NCI-H1417 treated with DMSO at 0.1 percent for 48 hours (cell line): ENCODE results near the gene SPP2.

Source experiments
- DNase-seq: peaks from one replicate; lab custom pipeline; 2025; lab: John Stamatoyannopoulos, UW

SPP2 gene

GRCh38 chr2:234092344-234092743 lies 41.8 kb downstream of the SPP2 start:
- DNase-seq: no peak

GRCh38 chr2:234095301-234095700 lies 44.8 kb downstream of the SPP2 start:
- DNase-seq: peak; percentile 61

- no peak for DNase-seq
Measured at GRCh38 chr2:234096164-234096563, 45.7 kb downstream of the SPP2 start.

GRCh38 chr2:234098681-234099080 lies 48.2 kb downstream of the SPP2 start:
- no peak for DNase-seq

- no peak for DNase-seq
Measured at GRCh38 chr2:234099266-234099665, 48.8 kb downstream of the SPP2 start.

GRCh38 chr2:234100686-234101085 lies 50.2 kb downstream of the SPP2 start:
- no peak for DNase-seq

- DNase-seq: no peak
Measured at GRCh38 chr2:234102112-234102511, 51.6 kb downstream of the SPP2 start.

- no peak for DNase-seq
Measured at GRCh38 chr2:234107861-234108260, 57.4 kb downstream of the SPP2 start.

- no peak for DNase-seq
Measured at GRCh38 chr2:234109321-234109720, 58.8 kb downstream of the SPP2 start.

- DNase-seq: no peak
Measured at GRCh38 chr2:234110219-234110618, 59.7 kb downstream of the SPP2 start.

- DNase-seq: no peak
Measured at GRCh38 chr2:234111523-234111922, 61.0 kb downstream of the SPP2 start.

- no peak for DNase-seq
Measured at GRCh38 chr2:234116010-234116409, 65.5 kb downstream of the SPP2 start.

- no peak for DNase-seq
Measured at GRCh38 chr2:234121999-234122398, 71.5 kb downstream of the SPP2 start.

GRCh38 chr2:234125451-234126145 lies 75.1 kb downstream of the SPP2 start:
- no peak for DNase-seq

- no peak for DNase-seq
Measured at GRCh38 chr2:234126146-234126470, 75.6 kb downstream of the SPP2 start.
